ENCODE data around the gene FBXL2.
"Not testable (repeated sequence)": the region's sequence is repeated elsewhere in the genome, so short reads cannot be mapped to it uniquely, and the experiment has no call there.

GRCh38 chr3:33429306-33429705, 152.1 kb downstream of the FBXL2 start:
- not testable (repeated sequence) for TF ChIP-seq CTCF, POLR2A (IDR thresholded peaks at IDR 0.05)
